Panc1 (cell line): ENCODE measurements around the gene ACER3. TPM values are rescaled to one million over a fixed set of nuclear protein-coding genes. Genes with fewer than 3 reads are reported as not detected.

Experiments
- ATAC-seq: fragments of 200-7000 bp; cut with Tn5 transposase; 2 replicates; pipeline ENCODE4 v1.9.1; 2020; ENCODE audit warnings: mild to moderate bottlenecking, moderate library complexity
- BruUV-seq: library from RNA; stranded (reverse); fragments of 400-500 nt; replicated peaks from 2 replicates; lab custom pipeline; 2021; lab: Mats Ljungman, UMichigan
- CTCF ChIA-PET: fragments of 300-600 bp; sonication (Branson Sonifier 250); formaldehyde crosslinking; loops from one replicate; lab custom pipeline; 2022; ENCODE audit warnings: antibody characterized with exemption; lab: Charles Lee
- POLR2A ChIA-PET: fragments of 300-600 bp; sonication (Branson Sonifier 250); formaldehyde crosslinking; loops from one replicate; lab custom pipeline; 2022; ENCODE audit warnings: antibody characterized with exemption; lab: Charles Lee
- DNase-seq: peaks from one replicate; pipeline ENCODE4 v3.0.0-alpha.2; 2010; ENCODE audit warnings: low read depth, low spot score
- H3K27ac ChIP-seq: 2 replicates; pipeline ENCODE4 v1.5.1; 2011; ENCODE audit warnings: mild to moderate bottlenecking, low read length, inconsistent platforms
- H3K27me3 ChIP-seq: fragments of 200-500 bp; sonication (Bioruptor generic); 2 replicates; pipeline ENCODE4 v1.6.0; 2014; ENCODE audit warnings: low read length, inconsistent platforms; ENCODE audit not compliant: control insufficient read depth, insufficient read depth
- H3K36me3 ChIP-seq: fragments of 200-500 bp; sonication (Bioruptor generic); 2 replicates; pipeline ENCODE4 v1.5.1; 2014; ENCODE audit warnings: inconsistent platforms, mild to moderate bottlenecking, low read length, moderate library complexity; ENCODE audit not compliant: control insufficient read depth, insufficient read depth
- H3K4me1 ChIP-seq: 2 replicates; pipeline ENCODE4 v1.5.1; 2011; ENCODE audit warnings: inconsistent platforms, mild to moderate bottlenecking, low read length, moderate library complexity; ENCODE audit not compliant: control insufficient read depth, insufficient read depth
- H3K4me3 ChIP-seq, 2 experiments: 2 replicates each; pipeline ENCODE4 v1.5.1; 2011 to 2012; ENCODE audit warnings: low read depth in 2 of 2, low read length in 2 of 2, mild to moderate bottlenecking in 2 of 2, inconsistent platforms in 1 of 2, moderate library complexity in 1 of 2
- H3K9me3 ChIP-seq: fragments of 200-500 bp; sonication (Bioruptor generic); 2 replicates; pipeline ENCODE4 v1.5.1; 2014; ENCODE audit warnings: low read depth, mild to moderate bottlenecking, inconsistent platforms, low read length, moderate library complexity; ENCODE audit not compliant: control insufficient read depth, insufficient read depth
- CTCF ChIP-seq: fragments of 450-650 bp; IDR thresholded peaks from 2 replicates; pipeline ENCODE4 v1.5.1; 2017; ENCODE audit warnings: mild to moderate bottlenecking
- POLR2AphosphoS5 ChIP-seq: IDR thresholded peaks from 2 replicates; pipeline ENCODE4 v1.6.1; 2012; ENCODE audit warnings: mild to moderate bottlenecking, low read depth, low read length, moderate library complexity
- REST ChIP-seq, 2 experiments: IDR thresholded peaks; 2 replicates each; pipeline ENCODE4 v1.6.1; 2011 to 2012; ENCODE audit warnings: low read depth in 2 of 2, control low read depth in 1 of 2, low read length in 1 of 2, mild to moderate bottlenecking in 1 of 2, moderate library complexity in 1 of 2; ENCODE audit not compliant: insufficient read depth in 1 of 2
- SIN3A ChIP-seq: IDR thresholded peaks from 2 replicates; pipeline ENCODE4 v1.6.1; 2012; ENCODE audit warnings: low read depth, mild to moderate bottlenecking, low read length, moderate library complexity, borderline replicate concordance; ENCODE audit not compliant: insufficient read depth
- TCF7L2 ChIP-seq: IDR thresholded peaks from 2 replicates; pipeline ENCODE4 v1.6.1; 2011; ENCODE audit warnings: mild to moderate bottlenecking, low read depth, low read length, inconsistent platforms
- in situ Hi-C: cut with HindIII; loops from 2 replicates; pipeline ENCODE4 v1.10.0; 2016; ENCODE audit warnings: low sequenced_read_pairs, low pct_unique_long_range_greater_than_20kb
- intact Hi-C: fragments of 100-400 bp; cut with micrococcal nuclease; formaldehyde crosslinking; loops from one replicate; pipeline ENCODE4 v1.10.0; 2022; ENCODE audit not compliant: unreplicated experiment
- total RNA-seq: library from RNA; stranded (reverse); gene quantifications from one replicate; pipeline ENCODE4 v1.2.1, GENCODE V29; 2021; ENCODE audit not compliant: unreplicated experiment

The ACER3 gene
- total RNA-seq, 1 experiment from 2014 or later: 41.8 TPM

- no peak for TF ChIP-seq REST (IDR thresholded peaks at IDR 0.05; ENCODE audit: insufficient read depth in 1 of 2, low read depth in 2 of 2, low read length in 1 of 2)
- TF ChIP-seq TCF7L2: no peak
- TF ChIP-seq SIN3A: no peak
- no peak for TF ChIP-seq POLR2AphosphoS5
- no peak for TF ChIP-seq CTCF
- no peak overlapping the region for H3K4me3 ChIP-seq
- no peak overlapping the region for H3K27ac ChIP-seq
- no peaks in the 10 kb centered on the region for H3K9me3 ChIP-seq
- no peaks in the 10 kb centered on the region for H3K27me3 ChIP-seq
- intact Hi-C loops: loop anchor here (5.0 kb wide), 1 partner anchor 49 kb away; no protein-coding TSS in a partner anchor
- no peaks in the 10 kb centered on the region for H3K36me3 ChIP-seq
- POLR2A ChIA-PET: no interaction called here
- CTCF ChIA-PET: no interaction called here
- in situ Hi-C loops: no loop called here
- peaks cover 7% of the 10 kb centered on the region for H3K4me1 ChIP-seq
- DNase-seq (no peak), ATAC-seq (no peak)
- BruUV-seq: no TSS peak
Measured at GRCh38 chr11:76916712-76917111, 56.0 kb downstream of the ACER3 start.

DNA sequence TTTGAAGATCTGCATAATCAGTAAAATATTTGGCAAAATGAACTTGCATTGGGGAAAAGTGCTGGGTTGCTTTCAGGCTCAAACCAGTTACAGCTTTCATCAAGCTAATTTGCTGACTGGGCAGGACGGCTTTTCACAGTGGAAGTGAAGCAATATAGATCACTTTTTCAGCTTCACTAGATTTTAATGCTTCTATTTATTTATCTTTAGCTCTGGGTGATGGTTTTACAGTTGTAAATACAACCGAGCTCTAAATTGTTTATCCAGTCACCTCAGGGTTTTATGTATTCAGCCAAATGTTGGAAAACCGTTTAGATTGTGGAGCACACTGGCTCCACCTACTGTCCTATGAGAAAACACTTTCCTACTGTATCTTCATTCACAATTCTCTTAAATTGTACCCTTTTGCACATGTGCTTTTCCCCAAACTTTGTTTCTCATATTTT, 58.2 kb downstream of the ACER3 start:
- Histone ChIP-seq H3K36me3 (no peaks in the 10 kb centered on the region), H3K27ac (peak overlapping the region; percentile 12; the same call in 1 of the 2 replicates), H3K4me3 (no peak overlapping the region), H3K4me1 (peaks cover 7% of the 10 kb centered on the region), H3K27me3 (no peaks in the 10 kb centered on the region), H3K9me3 (no peaks in the 10 kb centered on the region)
- ChIA-PET POLR2A (interaction anchor here (0.6 kb wide), 1 partner anchor 149 kb away, joined by 4 read pairs; no protein-coding TSS in a partner anchor), CTCF (interaction anchor here (0.6 to 4.2 kb wide), 18 partner anchors 12 to 197 kb away, joined by 3 to 49 read pairs (median 4); no protein-coding TSS in a partner anchor)
- ATAC-seq (peak; percentile 70), DNase-seq (peak; percentile 61)
- no TSS peak for BruUV-seq
- intact Hi-C loops: loop anchor here (1.0 to 5.0 kb wide), 2 partner anchors 52 to 185 kb away; no protein-coding TSS in a partner anchor
- in situ Hi-C loops: no loop called here
- TF ChIP-seq POLR2AphosphoS5 (no peak), REST (IDR thresholded peaks at IDR 0.05; ENCODE audit: insufficient read depth in 1 of 2, low read depth in 2 of 2, low read length in 1 of 2) (no peak), CTCF (peak; percentile 37; the same call in 1 of the 2 replicates), SIN3A (no peak), TCF7L2 (no peak)
